Fibroblast of skin of right biceps (primary cell): ENCODE data around the gene CAMK4.
A peak's percentile ranks its signal among the peaks of the same experiment; 100 is the strongest.
"Not testable (repeated sequence)": the region's sequence is repeated elsewhere in the genome, so short reads cannot be mapped to it uniquely, and the experiment has no call there.

Experiments
- DNase-seq: peaks from one replicate; pipeline ENCODE4 v3.0.0-alpha.2; 2013

Gene CAMK4

DNA sequence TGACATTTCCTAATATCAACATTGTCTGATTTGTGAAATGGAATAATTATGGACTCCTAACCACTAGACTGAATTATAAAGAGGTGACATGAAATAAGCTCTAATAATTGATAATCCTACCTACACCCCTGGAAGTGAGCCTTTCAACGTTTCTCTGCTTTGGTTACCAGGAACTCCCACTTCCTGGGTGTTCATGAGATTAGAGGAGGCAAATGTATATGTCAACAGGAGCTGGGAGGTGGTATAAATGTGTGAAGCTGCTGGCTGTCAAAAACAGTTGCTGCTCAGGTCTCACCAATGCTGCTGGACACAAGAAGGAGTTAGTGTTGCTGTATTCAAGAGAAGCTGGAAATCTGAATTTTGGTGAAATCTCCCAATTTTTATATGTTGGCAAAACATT lies 96.8 kb downstream of the CAMK4 start:
- DNase-seq = no peak

DNA sequence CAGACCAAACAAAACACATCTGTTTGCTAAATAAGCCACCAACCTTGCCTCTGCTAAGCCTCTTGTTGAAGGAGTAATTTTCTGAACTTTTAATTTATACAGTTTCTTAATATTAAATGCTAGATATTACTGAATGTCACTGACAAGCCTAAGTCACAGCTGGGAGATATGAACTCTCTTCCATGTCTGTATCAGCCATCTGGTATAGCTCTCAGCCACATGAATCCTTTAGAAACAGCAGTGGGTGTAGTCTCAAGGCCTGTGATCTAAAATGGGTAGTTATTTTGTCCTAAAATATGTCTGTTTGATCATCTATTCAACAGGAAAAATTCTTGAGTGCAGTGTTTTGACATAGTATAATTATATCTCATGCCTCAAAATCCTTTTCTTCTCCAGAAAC lies 97.2 kb downstream of the CAMK4 start:
- no peak for DNase-seq

DNA sequence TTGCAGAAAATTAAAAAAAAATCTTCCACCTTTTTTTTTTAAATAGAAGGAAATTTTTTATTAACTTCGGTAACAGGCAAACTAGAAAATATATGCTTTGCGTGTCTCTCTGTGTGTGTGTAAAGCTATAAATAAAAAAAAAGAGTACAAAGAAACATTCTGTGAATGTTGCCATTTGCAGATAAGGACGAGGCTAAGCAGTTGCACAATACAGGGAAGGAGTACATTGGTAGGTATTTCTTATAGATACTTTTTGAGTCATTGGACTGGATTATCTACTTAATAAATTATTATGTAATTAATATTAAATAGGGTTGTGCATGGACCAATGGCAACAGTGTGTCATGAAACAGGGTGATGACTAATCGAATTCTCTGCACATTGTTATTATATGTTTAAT lies 102.4 kb downstream of the CAMK4 start:
- DNase-seq = no peak

DNA sequence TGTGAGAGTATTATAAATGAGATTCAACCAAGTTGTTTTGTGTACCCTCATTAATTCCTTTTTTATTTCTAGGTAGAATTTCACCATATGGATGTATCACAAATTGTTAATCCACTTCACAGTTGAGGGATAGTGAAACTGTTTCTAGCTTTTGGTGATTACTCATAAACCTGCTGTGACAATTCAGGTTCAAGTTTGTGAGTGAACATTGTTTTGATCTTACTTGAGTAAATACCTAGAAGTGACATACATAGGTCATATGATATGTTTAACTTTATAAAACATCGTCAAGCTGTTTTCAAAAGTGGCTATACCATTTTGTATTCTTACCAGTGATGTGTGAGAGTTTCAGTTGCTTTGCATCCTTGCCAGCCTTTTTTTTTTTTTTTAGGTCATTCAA lies 112.9 kb downstream of the CAMK4 start:
- no peak for DNase-seq

DNA sequence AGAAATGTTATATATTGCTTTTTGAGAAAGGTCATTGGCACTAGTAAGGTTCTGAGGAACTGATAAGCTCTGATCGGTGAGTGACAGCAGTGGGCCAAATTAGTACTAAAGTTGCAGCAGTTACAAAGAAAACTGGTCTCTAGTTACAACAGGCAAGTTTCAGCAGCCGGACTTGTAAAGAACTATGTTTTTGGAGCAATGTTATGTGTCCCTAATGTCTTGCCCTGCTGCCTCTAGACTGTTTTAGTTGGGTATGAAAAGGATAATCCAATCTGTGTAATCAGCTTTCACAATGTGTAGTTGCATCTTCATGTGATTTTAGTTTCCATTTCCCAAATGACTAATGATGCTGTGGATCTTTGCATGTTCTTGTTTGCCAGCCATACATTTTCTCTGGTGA lies 113.5 kb downstream of the CAMK4 start:
- no peak for DNase-seq

DNA sequence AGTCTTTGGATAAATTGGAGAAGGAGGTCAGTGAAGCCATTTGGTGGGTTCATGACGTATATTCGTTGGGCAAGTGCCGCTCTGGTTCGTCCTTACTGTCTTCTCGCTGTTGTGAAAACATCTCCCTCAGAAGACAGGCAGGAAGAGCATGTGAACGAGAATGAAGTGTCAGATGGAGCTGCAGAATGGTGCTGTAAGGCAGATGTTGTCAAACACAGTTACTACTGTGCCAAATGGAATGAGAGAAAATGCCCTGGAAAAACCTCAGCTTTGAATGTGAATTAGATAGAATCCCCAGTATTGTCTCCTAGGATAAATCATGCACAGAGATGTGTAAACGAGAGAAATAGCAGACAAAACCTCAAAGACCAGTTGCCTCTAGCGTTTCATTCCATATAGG lies 121.5 kb downstream of the CAMK4 start:
- peak; percentile 10 for DNase-seq

DNA sequence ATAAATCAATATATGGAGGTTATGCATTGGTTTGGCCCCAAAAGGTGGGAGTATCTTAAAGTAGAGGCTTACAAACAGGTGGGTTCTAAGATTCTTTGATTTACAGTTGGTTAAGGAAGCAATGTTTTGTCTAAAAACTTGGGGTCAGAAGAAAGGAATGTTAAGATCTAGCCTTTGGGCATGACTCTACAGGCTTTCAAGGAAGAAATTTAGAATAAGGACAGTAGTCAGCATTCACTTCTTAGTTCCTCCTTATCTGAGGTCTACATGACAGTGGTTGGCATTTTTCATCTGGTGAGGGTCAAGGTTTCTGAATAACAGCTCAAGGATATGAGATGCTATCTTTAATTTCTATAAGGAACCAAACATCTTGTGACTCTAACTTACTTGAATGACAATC lies 122.8 kb downstream of the CAMK4 start:
- DNase-seq = no peak

DNA sequence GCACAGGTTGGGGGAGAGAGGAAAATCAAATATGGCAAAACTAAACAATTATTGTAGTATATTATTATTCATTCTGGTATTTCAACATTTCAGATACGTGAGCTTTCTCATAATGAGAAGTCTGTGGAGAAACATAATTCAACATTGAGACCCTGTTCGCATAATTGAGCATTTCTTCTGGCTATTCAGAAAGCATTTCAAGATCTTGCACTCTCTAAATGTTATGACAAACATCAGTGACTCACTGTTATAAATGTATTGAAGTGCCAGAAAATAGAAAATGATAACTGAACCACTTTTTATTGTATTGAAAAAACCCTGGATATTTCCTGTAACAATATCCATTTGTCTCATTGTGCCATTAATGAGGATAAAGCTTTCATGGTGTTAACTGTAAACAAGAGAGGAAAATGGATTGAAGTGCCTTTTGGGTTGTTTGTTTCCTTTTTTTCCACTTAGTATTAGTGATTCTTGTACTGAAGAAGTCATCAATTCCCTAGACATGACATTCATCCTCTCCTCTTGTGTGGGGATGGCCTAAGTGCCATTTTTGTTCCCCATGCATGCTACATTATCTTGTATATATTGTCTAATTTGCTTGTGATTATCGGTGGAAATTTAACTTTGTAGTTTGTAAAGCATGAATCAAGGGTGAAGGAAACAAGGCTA lies 124.6 kb downstream of the CAMK4 start:
- DNase-seq = no peak

DNA sequence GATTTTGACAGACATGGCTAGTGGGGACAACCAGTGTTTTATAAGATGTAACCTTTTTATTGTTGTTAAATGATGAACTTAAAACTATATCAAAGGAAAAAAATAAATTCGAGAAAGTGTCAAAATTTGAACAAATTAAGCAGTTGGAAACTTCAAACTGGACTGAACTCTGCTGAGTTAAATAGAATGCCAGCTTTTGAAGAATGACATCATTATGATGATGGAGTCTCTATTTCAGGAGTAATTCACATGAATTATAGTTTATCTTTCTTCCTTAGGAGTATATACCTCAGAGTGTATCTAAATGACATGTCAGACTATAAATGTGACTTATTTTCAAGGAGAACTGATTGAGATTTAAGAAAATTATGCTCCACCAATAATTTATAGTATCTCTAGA lies 125.2 kb downstream of the CAMK4 start:
- DNase-seq = no peak

DNA sequence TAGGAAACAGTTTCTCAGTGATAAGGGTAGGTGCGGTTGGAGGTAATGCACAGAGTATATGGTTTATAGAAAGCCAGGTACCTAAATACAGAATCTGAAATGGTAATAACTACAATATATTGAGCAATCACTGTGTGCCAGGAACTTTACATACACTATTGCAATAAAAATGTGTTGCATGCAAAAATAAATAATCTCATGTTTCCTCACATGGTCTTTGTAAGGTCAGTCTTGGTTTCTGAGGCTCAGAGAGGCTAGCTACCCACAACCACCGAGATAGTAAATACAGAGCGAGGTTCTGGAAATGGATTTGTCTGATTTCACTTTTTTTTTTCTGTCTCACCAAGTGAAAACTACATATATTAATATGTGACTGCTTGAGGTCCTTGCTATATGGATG lies 128.9 kb downstream of the CAMK4 start:
- no peak for DNase-seq

DNA sequence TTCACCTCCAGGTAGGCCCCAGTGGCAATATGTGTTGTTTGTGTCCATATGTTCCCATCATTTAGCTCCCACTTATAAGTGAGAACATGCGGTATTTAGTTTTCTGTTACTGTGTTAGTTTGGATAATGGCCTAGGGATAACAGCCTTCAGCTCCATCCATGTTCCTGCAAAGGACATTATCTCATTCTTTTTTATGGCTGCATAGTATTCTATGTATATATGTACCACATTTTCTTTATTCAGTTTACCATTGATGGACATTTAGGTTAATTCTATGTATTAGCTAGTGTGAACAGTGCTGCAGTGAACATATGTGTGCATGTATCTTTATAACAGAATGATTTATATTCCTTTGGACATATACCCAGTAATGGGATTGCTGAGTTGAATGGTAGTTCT lies 134.5 kb downstream of the CAMK4 start:
- not testable (repeated sequence) for DNase-seq

DNA sequence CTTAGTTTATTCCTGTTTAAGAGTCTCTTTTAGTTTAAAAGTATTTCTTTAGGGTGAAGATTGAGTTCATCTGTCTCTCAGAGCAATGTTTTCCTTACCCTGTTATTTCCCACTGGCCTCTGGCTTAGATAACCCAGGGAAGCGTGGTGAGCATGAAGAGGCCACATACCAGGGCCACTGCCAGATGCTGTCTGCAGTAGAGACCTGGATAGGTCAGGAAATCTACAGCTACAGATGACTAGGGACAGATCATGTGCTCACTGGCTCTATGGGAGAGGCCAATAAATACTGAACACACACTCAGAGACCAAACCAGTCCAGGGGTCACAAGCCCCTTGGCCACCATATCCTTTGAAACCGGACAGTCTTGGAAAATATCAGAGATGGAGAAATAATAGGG lies 136.0 kb downstream of the CAMK4 start:
- DNase-seq = no peak

DNA sequence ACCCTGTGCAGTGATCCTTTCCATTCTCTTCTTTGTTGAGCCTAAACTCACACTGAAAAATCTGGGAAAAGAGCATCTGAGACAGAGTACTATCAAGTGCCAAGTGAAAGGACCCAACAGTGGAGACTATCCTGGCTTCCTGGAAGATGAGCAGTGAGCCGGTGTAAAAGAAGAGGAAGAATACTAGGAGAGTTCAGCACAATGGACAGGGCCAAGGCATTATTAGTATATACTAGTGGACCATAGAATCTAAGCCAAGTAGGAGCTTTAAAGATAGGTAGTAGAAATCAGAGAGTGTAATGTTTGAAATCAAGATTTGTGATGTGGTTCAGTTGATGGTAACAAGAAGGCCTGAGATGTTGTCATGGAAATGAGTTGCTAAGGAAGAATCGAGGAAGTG lies 140.8 kb downstream of the CAMK4 start:
- peak; percentile 32 for DNase-seq

DNA sequence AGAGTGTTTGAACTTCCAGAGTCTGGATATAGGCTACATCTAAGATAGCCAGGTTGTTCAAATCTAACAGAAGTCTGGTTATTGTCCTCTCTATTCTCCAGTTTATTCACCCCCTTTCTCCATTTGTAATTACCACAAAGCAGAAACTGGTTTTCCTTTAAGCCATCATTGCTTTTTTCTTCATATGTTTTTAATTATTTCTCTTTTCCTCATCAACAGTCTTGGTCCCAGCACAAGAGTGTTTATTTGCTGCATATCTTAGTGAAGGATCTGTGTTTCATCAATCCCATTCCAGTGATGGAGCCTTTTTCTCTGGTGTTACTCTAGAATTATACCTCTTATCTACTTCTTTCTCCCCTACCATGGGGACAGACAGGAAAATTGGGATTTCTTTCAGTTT lies 142.2 kb downstream of the CAMK4 start:
- no peak for DNase-seq

DNA sequence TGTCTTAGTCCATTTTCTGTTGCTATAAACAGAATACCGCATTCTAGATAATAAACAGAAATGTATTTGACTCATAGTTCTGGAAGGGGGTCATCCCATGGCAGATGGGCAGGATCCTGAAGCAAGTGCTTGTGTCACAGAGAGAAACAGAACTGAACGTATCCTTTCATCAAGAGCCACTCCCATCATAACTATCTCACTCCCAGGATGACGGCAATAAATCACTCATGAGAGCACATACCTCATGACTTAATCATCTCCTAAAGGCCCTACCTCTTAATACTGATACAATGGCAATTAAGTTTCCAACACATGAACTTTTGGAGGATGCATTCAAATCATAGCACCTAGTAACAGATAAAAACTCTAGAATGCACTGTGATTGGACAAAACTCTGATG lies 142.9 kb downstream of the CAMK4 start:
- DNase-seq = no peak

DNA sequence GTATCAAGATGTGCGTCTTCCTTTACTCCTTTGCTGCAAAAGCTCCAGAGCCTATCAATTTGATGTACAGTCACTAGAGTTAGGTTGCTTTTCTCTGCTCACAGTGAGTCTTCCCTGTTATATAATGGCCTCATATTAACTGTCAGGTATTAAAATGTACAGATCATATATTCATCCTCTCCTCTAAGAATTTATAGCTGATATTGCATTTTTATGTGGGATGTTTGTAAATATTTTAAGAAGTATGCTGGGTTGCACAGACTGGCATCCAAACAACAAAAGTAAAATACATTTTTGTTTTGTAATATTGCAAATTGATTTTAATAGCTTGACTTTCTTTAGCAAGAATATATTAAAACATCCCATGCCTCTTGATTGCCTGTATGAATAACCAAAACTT lies 148.6 kb downstream of the CAMK4 start:
- no peak for DNase-seq

DNA sequence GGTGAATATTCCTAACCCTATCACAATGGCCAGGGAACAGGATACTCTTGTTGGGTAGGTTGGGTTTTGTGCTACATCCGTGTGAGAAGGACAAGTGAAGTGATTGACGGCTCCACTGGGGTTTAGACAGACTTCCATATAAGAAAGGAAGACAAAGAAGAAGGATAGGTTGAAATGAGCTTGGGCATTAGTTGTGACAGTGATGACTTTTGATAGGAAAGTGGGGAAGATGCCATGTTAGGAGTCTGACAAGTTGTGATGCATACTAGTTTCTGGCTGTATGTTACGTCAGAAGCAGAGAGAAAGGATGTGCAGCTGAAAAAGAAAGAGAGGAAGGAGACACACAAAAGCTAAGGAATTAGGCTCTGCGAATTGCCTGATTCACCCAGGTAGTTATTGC lies 150.2 kb downstream of the CAMK4 start:
- DNase-seq = no peak

DNA sequence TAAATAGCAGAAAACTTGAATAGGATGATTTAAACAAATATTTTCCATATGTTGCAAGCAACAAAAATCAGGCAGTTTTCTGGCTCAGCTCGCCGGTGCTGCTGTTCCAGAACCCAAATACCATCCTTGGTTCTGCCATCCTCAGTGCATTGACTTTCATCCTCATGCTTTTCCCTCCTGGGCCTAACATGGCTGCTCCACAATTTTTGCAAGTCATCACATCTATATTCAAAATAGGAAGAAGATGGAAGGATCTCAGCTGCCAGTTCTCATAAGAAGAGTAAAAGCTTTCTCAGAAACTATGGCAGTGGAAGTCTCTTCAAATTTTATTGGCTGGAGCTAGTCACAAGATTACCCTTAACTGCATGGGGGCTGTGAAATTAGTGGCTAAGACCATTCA lies 151.5 kb downstream of the CAMK4 start:
- DNase-seq = no peak

DNA sequence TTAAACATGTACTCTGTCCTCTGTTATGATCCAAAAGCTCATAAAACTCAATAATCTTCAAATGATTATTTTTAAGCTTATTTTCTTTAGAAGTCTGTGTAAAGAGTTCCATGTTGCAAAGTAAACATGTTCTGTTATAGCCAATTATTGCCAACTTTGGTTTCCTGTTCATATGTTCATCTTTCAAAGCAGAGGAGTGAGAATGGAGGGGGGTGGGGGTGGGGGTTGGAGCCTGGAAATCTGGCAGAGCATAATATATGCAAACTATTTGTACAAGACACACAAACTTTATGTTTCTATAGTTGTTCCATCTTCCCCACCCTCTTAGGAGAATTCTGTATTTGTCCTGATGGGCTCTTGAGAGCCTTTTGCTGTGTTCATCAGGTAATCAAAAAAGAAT lies 153.1 kb downstream of the CAMK4 start:
- DNase-seq = no peak

DNA sequence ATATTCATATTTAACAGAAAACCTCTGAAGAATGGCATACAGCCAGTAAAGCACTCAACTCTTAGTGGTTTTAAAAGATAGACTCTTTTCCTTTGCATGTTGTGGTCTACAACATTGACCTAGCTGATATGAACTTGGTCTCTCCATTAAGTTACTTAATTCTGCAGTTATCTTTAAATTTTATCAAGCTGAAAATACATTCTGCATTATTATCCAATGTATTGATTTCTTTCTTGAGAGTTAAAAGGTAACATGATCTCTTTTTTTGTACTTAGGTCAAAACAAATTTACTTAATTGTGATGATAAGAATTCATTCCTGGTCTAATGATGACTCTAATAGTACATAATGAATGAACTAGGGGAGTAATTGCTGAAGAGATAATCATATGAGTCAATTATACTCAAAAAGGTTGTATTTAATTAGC lies 155.2 kb downstream of the CAMK4 start:
- no peak for DNase-seq

DNA sequence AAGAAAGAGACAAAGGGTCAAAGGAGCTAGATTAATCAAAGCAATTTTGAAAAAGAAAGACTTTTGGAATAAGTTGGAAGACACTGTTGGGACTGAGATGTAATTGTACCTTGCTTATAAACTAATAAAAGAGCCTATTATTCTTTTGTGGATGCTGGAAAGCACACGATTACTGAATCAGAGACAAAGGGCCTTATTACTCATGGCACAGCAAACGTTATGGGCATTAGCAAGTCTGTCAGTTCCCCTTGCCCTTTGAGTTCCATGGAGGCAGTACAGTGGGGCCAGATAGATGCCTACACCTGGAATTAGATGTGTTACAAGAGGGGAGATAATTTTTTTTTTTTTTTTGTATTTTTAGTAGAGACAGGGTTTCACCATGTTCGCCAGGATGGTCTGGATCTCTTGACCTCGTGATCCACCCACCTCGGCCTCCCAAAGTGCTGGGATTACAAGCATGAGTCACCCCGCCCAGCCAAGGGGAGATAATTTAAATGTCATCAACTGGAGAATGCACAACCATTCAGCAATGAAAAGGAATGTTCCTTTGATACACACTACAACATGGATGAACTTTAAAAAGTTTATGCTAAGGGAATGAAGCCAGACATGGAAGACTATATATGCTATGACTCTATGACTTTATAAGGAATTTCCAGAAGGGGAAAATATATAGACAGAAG lies 159.2 kb downstream of the CAMK4 start:
- DNase-seq = peak; percentile 58

DNA sequence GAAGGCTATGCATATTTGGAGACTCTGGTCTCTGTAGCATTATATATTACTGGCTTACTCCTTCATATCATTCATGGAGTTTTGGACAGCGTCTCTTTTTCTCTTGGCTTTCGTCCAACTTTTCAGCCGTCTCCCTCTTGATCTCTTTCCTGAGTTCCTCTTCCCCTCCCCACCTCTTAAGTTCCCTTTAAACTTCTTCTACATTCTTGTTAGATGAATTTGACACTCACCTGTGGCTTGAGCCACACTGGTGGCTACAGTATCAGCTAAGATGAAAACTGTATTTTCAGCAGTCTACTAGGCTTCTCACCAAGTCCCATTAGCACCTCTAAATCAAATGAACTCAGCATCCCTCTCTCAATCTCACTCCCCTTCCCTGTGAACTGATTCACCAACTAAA lies 160.0 kb downstream of the CAMK4 start:
- DNase-seq = peak; percentile 42

DNA sequence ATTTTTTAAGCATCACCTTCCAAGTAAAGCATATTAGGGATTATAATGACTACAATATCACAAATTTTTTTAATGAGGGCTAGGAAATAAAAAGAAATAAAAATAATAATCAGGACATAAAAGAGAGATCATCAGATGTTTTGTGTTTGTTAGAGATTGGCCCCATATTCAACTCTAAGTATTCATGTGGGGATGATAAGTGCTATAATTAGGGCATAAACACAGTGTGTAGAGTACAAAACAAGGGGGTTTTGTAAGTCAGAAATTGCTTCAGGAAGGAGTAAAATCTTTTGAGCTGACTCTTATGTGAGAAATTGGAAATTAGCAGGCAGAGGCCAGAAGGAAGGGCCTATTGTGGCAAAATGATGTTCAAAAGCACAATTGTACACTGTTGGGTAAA lies 160.9 kb downstream of the CAMK4 start:
- no peak for DNase-seq

DNA sequence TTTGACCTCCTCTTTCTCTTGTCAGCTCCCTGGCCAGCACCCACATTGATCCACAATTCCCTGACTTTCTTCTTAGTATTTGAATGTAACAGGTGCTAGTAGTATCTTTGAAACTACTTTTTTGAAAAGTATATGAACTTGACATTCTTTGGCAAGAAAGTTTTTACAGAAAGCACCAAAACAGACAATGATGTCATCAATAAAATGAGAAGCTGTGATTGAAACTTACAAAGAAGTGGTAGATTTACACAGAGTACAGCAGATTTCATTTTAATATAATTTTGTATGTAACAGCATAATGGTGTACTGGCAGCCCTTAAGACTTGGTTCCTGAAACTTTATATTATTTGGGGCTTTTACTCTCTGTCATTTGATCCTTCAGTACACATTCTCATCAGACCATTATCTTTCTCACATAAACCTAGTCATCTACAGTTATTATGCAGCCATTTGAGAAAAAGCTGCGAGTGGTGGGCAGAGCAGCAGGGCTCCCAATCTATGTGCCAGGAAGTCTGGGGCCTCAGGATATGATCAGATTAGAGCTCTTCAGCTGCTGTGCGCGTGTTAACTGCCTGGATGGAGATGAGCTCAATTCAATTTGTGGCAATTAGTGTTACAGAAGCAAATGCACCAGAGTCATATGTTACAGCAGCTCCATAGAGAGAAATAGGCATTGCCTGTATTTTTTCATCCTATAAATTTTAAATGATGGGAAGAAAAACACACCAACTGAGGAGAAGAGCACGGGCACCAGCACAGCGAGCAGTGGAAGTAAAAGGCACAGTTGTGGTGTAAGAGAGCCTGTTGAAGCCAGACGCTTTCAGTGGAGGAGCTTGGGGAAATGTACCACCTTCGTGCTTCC lies 162.0 kb downstream of the CAMK4 start:
- DNase-seq = no peak
